IMR-90 (cell line): ENCODE data around the gene IDI2. TPM values are rescaled to one million over a fixed set of nuclear protein-coding genes. Genes with fewer than 3 reads are reported as not detected.
A peak's percentile ranks its signal among the peaks of the same experiment; 100 is the strongest.

Experiments used
- ATAC-seq: fragments of 200-7000 bp; cut with Tn5 transposase; 2 replicates; pipeline ENCODE4 v1.9.1; 2020; ENCODE audit warnings: low read depth, mild to moderate bottlenecking, moderate library complexity
- BruUV-seq: library from RNA; stranded (reverse); fragments of 400-500 nt; replicated peaks from 2 replicates; lab custom pipeline; 2021; lab: Mats Ljungman, UMichigan
- CTCF ChIA-PET: fragments of 300-600 bp; formaldehyde crosslinking; extraction: SDS; loops from one replicate; lab custom pipeline; 2021; ENCODE audit warnings: antibody characterized with exemption; lab: Yijun Ruan, JAX
- POLR2A ChIA-PET: fragments of 300-600 bp; sonication (Branson Sonifier 250); formaldehyde crosslinking; loops from one replicate; lab custom pipeline; 2022; ENCODE audit warnings: antibody characterized with exemption; ENCODE audit not compliant: unreplicated experiment; lab: Charles Lee
- DNase-seq: peaks from one replicate; pipeline ENCODE4 v3.0.0; 2013
- H2AFZ ChIP-seq: replicated peaks from 2 replicates; pipeline ENCODE3; 2013; ENCODE audit warnings: low read length, mild to moderate bottlenecking; ENCODE audit not compliant: poor library complexity
- H2AK5ac ChIP-seq: 2 replicates; pipeline ENCODE4 v1.6.1; 2013; ENCODE audit warnings: low read depth, low read length, inconsistent platforms
- H2AK9ac ChIP-seq: replicated peaks from 2 replicates; pipeline ENCODE3; 2013; ENCODE audit warnings: mild to moderate bottlenecking, low read depth, low read length, moderate library complexity; ENCODE audit not compliant: poor library complexity
- H2BK120ac ChIP-seq: 2 replicates; pipeline ENCODE4 v1.6.1; 2013; ENCODE audit warnings: low read depth, low read length, inconsistent platforms
- H2BK15ac ChIP-seq: 3 replicates; pipeline ENCODE4 v1.6.1; 2013; ENCODE audit warnings: low read depth, low read length, inconsistent platforms
- H2BK20ac ChIP-seq: 2 replicates; pipeline ENCODE4 v1.6.1; 2013; ENCODE audit warnings: low read depth, mild to moderate bottlenecking, inconsistent platforms, low read length, moderate library complexity
- H2BK5ac ChIP-seq: 2 replicates; pipeline ENCODE4 v1.6.1; 2013; ENCODE audit warnings: mild to moderate bottlenecking, low read depth, low read length, inconsistent platforms; ENCODE audit not compliant: poor library complexity, severe bottlenecking
- H3K14ac ChIP-seq: replicated peaks from 2 replicates; pipeline ENCODE4 v1.6.1; 2013; ENCODE audit warnings: low read depth, low read length, inconsistent platforms
- H3K18ac ChIP-seq: 2 replicates; pipeline ENCODE4 v1.6.1; 2013; ENCODE audit warnings: low read depth, low read length, control low read depth
- H3K23ac ChIP-seq: 2 replicates; pipeline ENCODE4 v1.6.1; 2013; ENCODE audit warnings: low read depth, low read length, inconsistent platforms
- H3K27ac ChIP-seq: 2 replicates; pipeline ENCODE4 v1.5.1; 2013; ENCODE audit warnings: mild to moderate bottlenecking, control low read depth, low read length; ENCODE audit not compliant: insufficient read depth
- H3K27me3 ChIP-seq: 2 replicates; pipeline ENCODE4 v1.6.1; 2013; ENCODE audit warnings: low read length; ENCODE audit not compliant: control insufficient read depth, insufficient read depth
- H3K36me3 ChIP-seq: 2 replicates; pipeline ENCODE4 v1.6.1; 2013; ENCODE audit warnings: low read length, mixed read lengths; ENCODE audit not compliant: control insufficient read depth, insufficient read depth
- H3K4ac ChIP-seq: 2 replicates; pipeline ENCODE4 v1.6.1; 2013; ENCODE audit warnings: low read depth, low read length, inconsistent platforms
- H3K4me1 ChIP-seq: 2 replicates; pipeline ENCODE4 v1.6.1; 2013; ENCODE audit warnings: low read length, mixed read lengths; ENCODE audit not compliant: control insufficient read depth, insufficient read depth
- H3K4me2 ChIP-seq: 2 replicates; pipeline ENCODE4 v1.6.1; 2013; ENCODE audit warnings: low read depth, mild to moderate bottlenecking, control low read depth, low read length, moderate library complexity
- H3K4me3 ChIP-seq: 2 replicates; pipeline ENCODE4 v1.5.1; 2013; ENCODE audit warnings: low read depth, mild to moderate bottlenecking, control low read depth, low read length, moderate library complexity; ENCODE audit not compliant: insufficient read depth
- H3K56ac ChIP-seq: 2 replicates; pipeline ENCODE4 v1.6.1; 2013; ENCODE audit warnings: low read length, inconsistent platforms; ENCODE audit not compliant: insufficient read depth; ENCODE audit errors: extremely low read depth
- H3K79me1 ChIP-seq, 2 experiments: 2 replicates each; pipeline ENCODE4 v1.6.1; 2013; ENCODE audit warnings: low read length in 2 of 2, inconsistent platforms in 1 of 2, low read depth in 1 of 2
- H3K9ac ChIP-seq: 2 replicates; pipeline ENCODE4 v1.6.1; 2013; ENCODE audit warnings: low read depth, low read length, control low read depth
- H3K9me1 ChIP-seq: 2 replicates; pipeline ENCODE4 v1.6.1; 2013; ENCODE audit warnings: low read length, inconsistent platforms; ENCODE audit not compliant: insufficient read depth
- H3K9me3 ChIP-seq: 2 replicates; pipeline ENCODE4 v1.6.1; 2013; ENCODE audit warnings: low read length; ENCODE audit not compliant: control insufficient read depth, insufficient read depth
- H4K20me1 ChIP-seq: 2 replicates; pipeline ENCODE4 v1.6.1; 2013; ENCODE audit warnings: low read length, inconsistent platforms; ENCODE audit not compliant: insufficient read depth
- H4K5ac ChIP-seq: 2 replicates; pipeline ENCODE4 v1.6.1; 2013; ENCODE audit warnings: mild to moderate bottlenecking, low read depth, low read length, control low read depth
- H4K8ac ChIP-seq, 2 experiments: 2 replicates each; pipeline ENCODE4 v1.6.1; 2013; ENCODE audit warnings: low read depth in 2 of 2, low read length in 2 of 2, control low read depth in 1 of 2, inconsistent platforms in 1 of 2
- H4K91ac ChIP-seq: 2 replicates; pipeline ENCODE4 v1.6.1; 2013; ENCODE audit warnings: low read depth, low read length, inconsistent platforms; ENCODE audit not compliant: insufficient read depth
- RFX5 ChIP-seq: IDR thresholded peaks from 2 replicates; pipeline ENCODE4 v1.8.0; 2012; ENCODE audit warnings: low read depth, mild to moderate bottlenecking, low read length, moderate library complexity
- USF2 ChIP-seq: fragments of 150-350 bp; IDR thresholded peaks from 2 replicates; pipeline ENCODE4 v1.6.1; 2017; ENCODE audit warnings: mild to moderate bottlenecking, antibody characterized with exemption, low read length, low read depth
- WGBS, 2 experiments: methylation state at CpG; one replicate each; pipeline versions ENCODE4 v1.1.5 to v1.1.7; 2013; ENCODE audit warnings: missing lambda C conversion rate in 2 of 2; ENCODE audit not compliant: insufficient read length in 1 of 2; ENCODE audit errors: extremely low coverage in 2 of 2; 5-methylcytosine and 5-hydroxymethylcytosine counted together
- dilution Hi-C: fragments of 300-500 bp; cut with HindIII; formaldehyde crosslinking; loops from one replicate; pipeline ENCODE4 v1.14.3; 2018; ENCODE audit warnings: low sequenced_read_pairs; ENCODE audit not compliant: unreplicated experiment
- in situ Hi-C: fragments of 300-500 bp; cut with MboI; formaldehyde crosslinking; loops from 3 replicates; pipeline ENCODE4 v1.14.3; 2019; ENCODE audit warnings: low sequenced_read_pairs, inconsistent platforms, mixed read lengths
- intact Hi-C: fragments of 100-400 bp; cut with micrococcal nuclease; formaldehyde crosslinking; loops from 2 replicates; pipeline ENCODE4 v1.10.0; 2022
- polyA plus RNA-seq, 3 experiments: library from polyadenylated mRNA; depleted of rRNA; stranded (reverse); fragments of >200 nt; gene quantifications; 2 replicates each; pipeline ENCODE4 v1.2.3, GENCODE V29; 2012; ENCODE audit warnings: low replicate concordance in 1 of 3
- total RNA-seq: library from RNA; depleted of rRNA; stranded (reverse); fragments of >200 nt; gene quantifications from 2 replicates; pipeline ENCODE4 v1.2.3, GENCODE V29; 2012

IDI2 gene
- total and polyA plus RNA-seq, 2 of the 4 experiments (the other 2 are of a cell fraction) = not detected

- TF ChIP-seq USF2 = no peak; the same call in none of the 2 replicates
These were observed 30.9 kb upstream of the IDI2 start, which contains the start of gene WDR37 (continued) for GRCh38 chr10:1056326-1057105.

- dilution Hi-C loops (no loop called here), intact Hi-C loops (no loop called here), in situ Hi-C loops (no loop called here)
- 0 out of 2 replicates have a peak overlapping the region, but pooled peaks have one; percentile 33 for H3K23ac ChIP-seq
- H2BK15ac ChIP-seq = no peak overlapping the region
- H3K27me3 ChIP-seq = no peaks in the 10 kb centered on the region
- H3K4ac ChIP-seq = no peak overlapping the region
- H3K56ac ChIP-seq = no peak overlapping the region
- DNase-seq (no peak), ATAC-seq (no peak)
- no peak overlapping the region for H3K9ac ChIP-seq
- H4K20me1 ChIP-seq = peaks cover 10% of the 10 kb centered on the region
- H3K9me3 ChIP-seq = no peaks in the 10 kb centered on the region
- H2AK9ac ChIP-seq = no peak overlapping the region
- no peak overlapping the region for H3K18ac ChIP-seq
- H2AK5ac ChIP-seq = no peak overlapping the region
- no peak overlapping the region for H3K4me3 ChIP-seq
- H3K79me1 ChIP-seq = peaks cover 25 to 59% of the 10 kb centered on the region in 2 experiments; a peak in 3 of 4 replicates
- no peak overlapping the region for H2BK5ac ChIP-seq
- TF ChIP-seq RFX5 = no peak
- H3K4me2 ChIP-seq = peak overlapping the region; percentile 20; the same call in 1 of the 2 replicates
- H4K8ac ChIP-seq = no peak overlapping the region
- H2BK20ac ChIP-seq = no peak overlapping the region
- POLR2A ChIA-PET = no interaction called here
- no peak overlapping the region for H2BK120ac ChIP-seq
- no peak overlapping the region for H2AFZ ChIP-seq
- H3K14ac ChIP-seq = no peak overlapping the region
- peaks cover 5% of the 10 kb centered on the region for H3K4me1 ChIP-seq
- no peak overlapping the region for H3K27ac ChIP-seq
- peaks cover 4% of the 10 kb centered on the region for H3K36me3 ChIP-seq
- CTCF ChIA-PET = no interaction called here
- WGBS, 2 experiments = 65% methylated on average over 4 of the region's 6 CpGs; no CpG with 5 or more reads in 1 of the 2 experiments
- H3K9me1 ChIP-seq = peaks cover 9% of the 10 kb centered on the region
- no TSS peak for BruUV-seq
- H4K5ac ChIP-seq = no peak overlapping the region
- no peak overlapping the region for H4K91ac ChIP-seq
These were observed 29.0 kb upstream of the IDI2 start for GRCh38 chr10:1054684-1055083.
